ENCODE measurements around the gene POLK. TPM values are rescaled to one million over a fixed set of nuclear protein-coding genes. Genes with fewer than 3 reads are reported as not detected.

POLK gene
- total RNA-seq, 5 donors from 2014 or later (not counting 1 experiment from before 2014, with no cell fraction given), result 21.8 to 26.2 (median 25.0) TPM

DNA sequence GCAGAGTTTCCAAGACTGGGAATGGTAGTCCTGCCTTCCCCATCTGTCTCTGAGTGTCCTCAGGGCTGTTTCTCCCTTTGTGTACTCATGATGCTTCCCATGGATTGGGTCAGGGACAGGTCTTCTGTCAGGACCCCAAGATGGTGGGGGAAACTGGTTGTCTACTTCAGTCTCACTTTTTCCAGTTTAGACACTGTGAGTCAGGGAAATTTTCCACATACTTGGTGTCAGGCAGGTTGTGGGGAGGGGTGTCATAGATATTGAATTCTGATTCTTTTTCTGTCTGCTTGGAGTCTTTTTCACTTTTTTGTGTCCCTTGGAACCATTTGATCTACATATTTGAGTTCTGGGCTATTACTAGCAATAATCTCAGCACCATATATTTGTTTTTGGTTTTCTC is 10.3 kb downstream of the POLK start:
- DNase-seq (no peak), ATAC-seq (replicated peaks in 1 of 4) (no peak)
- no peak overlapping the region for H3K4me3 ChIP-seq (ENCODE audit: control insufficient read depth in 1 of 2, extremely low read depth in 1 of 2, low read length in 1 of 2)
- ChIA-PET POLR2A (no interaction called here), CTCF (no interaction called here)
- no peak overlapping the region for H3K27ac Mint-ChIP-seq
- H3K27me3 ChIP-seq (replicated peaks in 1 of 2; ENCODE audit: control insufficient read depth in 2 of 2, extremely low read depth in 1 of 2, insufficient read depth in 2 of 2, low read length in 1 of 2), result no peaks in the 10 kb centered on the region
- peaks cover 38% of the 10 kb centered on the region for H3K36me3 Mint-ChIP-seq
- H3K4me1 Mint-ChIP-seq, result peaks cover 59 to 64% (median 62%) of the 10 kb centered on the region in 3 donors
- no peak overlapping the region for H3K4me3 Mint-ChIP-seq
- peaks cover 5 to 15% of the 10 kb centered on the region in 2 experiments for H3K4me1 ChIP-seq (ENCODE audit: control insufficient read depth in 1 of 2, extremely low read depth in 1 of 2, insufficient read depth in 2 of 2, low read length in 2 of 2)
- no peaks in the 10 kb centered on the region for H3K27me3 Mint-ChIP-seq
- H3K36me3 ChIP-seq (ENCODE audit: control insufficient read depth in 2 of 2, extremely low read depth in 1 of 2, insufficient read depth in 1 of 2, low read length in 1 of 2), result no peaks in the 10 kb centered on the region
- peaks cover 8% of the 10 kb centered on the region for H3K9me3 ChIP-seq
- H3K9me3 Mint-ChIP-seq, result peaks cover 4 to 21% (median 15%) of the 10 kb centered on the region in 3 donors
- no peak overlapping the region for H3K27ac ChIP-seq (ENCODE audit: low read length)

DNA sequence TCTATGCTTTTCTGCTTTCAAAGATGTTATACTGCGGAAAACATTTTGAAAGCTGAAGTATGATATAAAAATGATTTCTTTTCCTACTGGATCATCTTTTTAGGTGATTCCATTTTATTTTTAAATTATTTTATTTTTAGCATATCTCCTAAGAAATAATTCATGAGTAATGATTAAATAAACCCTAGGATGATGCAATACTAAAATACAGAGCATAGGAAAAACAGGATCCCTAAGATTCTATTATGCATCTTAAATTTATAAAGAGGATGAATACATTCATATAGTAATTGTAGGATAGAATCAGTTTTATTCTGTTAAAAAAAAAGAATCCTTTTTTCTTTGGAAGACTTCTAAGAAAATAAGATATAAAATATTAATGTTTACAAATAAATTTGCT is 10.9 kb downstream of the POLK start:
- POLR2A ChIA-PET, result no interaction called here
- no CpG with 5 or more reads among the region's 1 CpG for WGBS (ENCODE audit: insufficient coverage)
- peaks cover 8% of the 10 kb centered on the region for H3K9me3 ChIP-seq
- H3K36me3 ChIP-seq (ENCODE audit: control insufficient read depth in 2 of 2, extremely low read depth in 1 of 2, insufficient read depth in 1 of 2, low read length in 1 of 2), result no peaks in the 10 kb centered on the region
- Mint-ChIP-seq H3K9me3 (peaks cover 4 to 21% (median 15%) of the 10 kb centered on the region in 3 donors), H3K27ac (no peak overlapping the region), H3K27me3 (no peaks in the 10 kb centered on the region), H3K4me3 (no peak overlapping the region), H3K4me1 (peaks cover 56 to 61% (median 57%) of the 10 kb centered on the region in 3 donors), H3K36me3 (peaks cover 37% of the 10 kb centered on the region)
- H3K27ac ChIP-seq (ENCODE audit: low read length), result no peak overlapping the region
- peaks cover 5 to 15% of the 10 kb centered on the region in 2 experiments for H3K4me1 ChIP-seq (ENCODE audit: control insufficient read depth in 1 of 2, extremely low read depth in 1 of 2, insufficient read depth in 2 of 2, low read length in 2 of 2)
- DNase-seq, result no peak
- no peak for ATAC-seq (replicated peaks in 1 of 4)
- no peaks in the 10 kb centered on the region for H3K27me3 ChIP-seq (replicated peaks in 1 of 2; ENCODE audit: control insufficient read depth in 2 of 2, extremely low read depth in 1 of 2, insufficient read depth in 2 of 2, low read length in 1 of 2)
- CTCF ChIA-PET, result no interaction called here
- H3K4me3 ChIP-seq (ENCODE audit: control insufficient read depth in 1 of 2, extremely low read depth in 1 of 2, low read length in 1 of 2), result no peak overlapping the region

GRCh38 chr5:75523275-75523674 is 11.6 kb downstream of the POLK start:
- no CpG with 5 or more reads among the region's 1 CpG for WGBS (ENCODE audit: insufficient coverage)
- H3K4me3 Mint-ChIP-seq, result peak overlapping the region in 1 of 3 donors; percentile 8
- H3K4me1 Mint-ChIP-seq, result peaks cover 49 to 54% (median 49%) of the 10 kb centered on the region in 3 donors
- DNase-seq (no peak), ATAC-seq (replicated peaks in 1 of 4) (no peak)
- H3K36me3 ChIP-seq (ENCODE audit: control insufficient read depth in 2 of 2, extremely low read depth in 1 of 2, insufficient read depth in 1 of 2, low read length in 1 of 2), result no peaks in the 10 kb centered on the region
- POLR2A ChIA-PET, result no interaction called here
- peaks cover 4 to 21% (median 15%) of the 10 kb centered on the region in 3 donors for H3K9me3 Mint-ChIP-seq
- H3K9me3 ChIP-seq, result peaks cover 8% of the 10 kb centered on the region
- H3K4me3 ChIP-seq (ENCODE audit: control insufficient read depth in 1 of 2, extremely low read depth in 1 of 2, low read length in 1 of 2), result no peak overlapping the region
- H3K27me3 ChIP-seq (replicated peaks in 1 of 2; ENCODE audit: control insufficient read depth in 2 of 2, extremely low read depth in 1 of 2, insufficient read depth in 2 of 2, low read length in 1 of 2), result no peaks in the 10 kb centered on the region
- CTCF ChIA-PET, result no interaction called here
- no peak overlapping the region for H3K27ac ChIP-seq (ENCODE audit: low read length)
- peaks cover 31% of the 10 kb centered on the region for H3K36me3 Mint-ChIP-seq
- peak overlapping the region in 1 of 2 donors; percentile 31 for H3K27ac Mint-ChIP-seq
- H3K4me1 ChIP-seq (ENCODE audit: control insufficient read depth in 1 of 2, extremely low read depth in 1 of 2, insufficient read depth in 2 of 2, low read length in 2 of 2), result peaks cover 5 to 15% of the 10 kb centered on the region in 2 experiments
- H3K27me3 Mint-ChIP-seq, result no peaks in the 10 kb centered on the region

DNA sequence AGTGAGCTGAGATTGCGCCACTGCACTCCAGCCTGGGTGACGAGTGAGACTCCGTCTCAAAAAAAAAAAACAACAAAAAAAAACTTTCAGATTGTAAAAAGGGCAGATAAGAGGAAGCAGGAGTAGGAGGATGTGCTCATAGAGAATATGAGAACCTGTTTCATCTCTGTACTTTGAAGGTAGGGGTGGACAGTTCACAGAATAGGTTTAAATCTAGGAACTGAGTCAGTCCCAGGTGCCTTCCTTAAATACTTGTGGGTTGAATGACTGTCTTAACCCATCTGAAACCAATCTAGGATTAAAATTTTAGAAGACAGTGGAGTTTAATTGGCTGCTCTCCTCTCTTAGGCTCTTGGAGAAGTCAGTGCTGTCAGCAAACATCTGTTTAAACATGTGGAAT is 12.4 kb downstream of the POLK start:
- POLR2A ChIA-PET, result interaction anchor here in 1 of 2 donors (0.7 kb wide), 1 partner anchor 11 kb away, joined by 4 read pairs; no protein-coding TSS in a partner anchor
- Histone ChIP-seq H3K4me1 (ENCODE audit: control insufficient read depth in 1 of 2, extremely low read depth in 1 of 2, insufficient read depth in 2 of 2, low read length in 2 of 2) (peaks cover 2 to 15% of the 10 kb centered on the region in 2 experiments), H3K27me3 (replicated peaks in 1 of 2; ENCODE audit: control insufficient read depth in 2 of 2, extremely low read depth in 1 of 2, insufficient read depth in 2 of 2, low read length in 1 of 2) (no peaks in the 10 kb centered on the region), H3K4me3 (ENCODE audit: control insufficient read depth in 1 of 2, extremely low read depth in 1 of 2, low read length in 1 of 2) (no peak overlapping the region), H3K36me3 (ENCODE audit: control insufficient read depth in 2 of 2, extremely low read depth in 1 of 2, insufficient read depth in 1 of 2, low read length in 1 of 2) (peaks cover 0 to under 1% of the 10 kb centered on the region in 2 donors), H3K9me3 (peaks cover 8% of the 10 kb centered on the region), H3K27ac (ENCODE audit: low read length) (no peak overlapping the region)
- H3K4me3 Mint-ChIP-seq, result peak overlapping the region in 1 of 3 donors; percentile 8
- CTCF ChIA-PET, result interaction anchor here (0.5 to 0.6 kb wide), 2 partner anchors 174 to 1254 kb away, joined by 3 to 4 read pairs; no protein-coding TSS in a partner anchor
- peaks cover 4 to 21% (median 15%) of the 10 kb centered on the region in 3 donors for H3K9me3 Mint-ChIP-seq
- DNase-seq, result no peak
- H3K27ac Mint-ChIP-seq, result no peak overlapping the region
- WGBS (ENCODE audit: insufficient coverage), result no CpG with 5 or more reads among the region's 3 CpGs
- H3K4me1 Mint-ChIP-seq, result peaks cover 47 to 51% (median 49%) of the 10 kb centered on the region in 3 donors
- no peaks in the 10 kb centered on the region for H3K27me3 Mint-ChIP-seq
- H3K36me3 Mint-ChIP-seq, result peaks cover 33% of the 10 kb centered on the region
- ATAC-seq (replicated peaks in 1 of 4), result no peak

DNA sequence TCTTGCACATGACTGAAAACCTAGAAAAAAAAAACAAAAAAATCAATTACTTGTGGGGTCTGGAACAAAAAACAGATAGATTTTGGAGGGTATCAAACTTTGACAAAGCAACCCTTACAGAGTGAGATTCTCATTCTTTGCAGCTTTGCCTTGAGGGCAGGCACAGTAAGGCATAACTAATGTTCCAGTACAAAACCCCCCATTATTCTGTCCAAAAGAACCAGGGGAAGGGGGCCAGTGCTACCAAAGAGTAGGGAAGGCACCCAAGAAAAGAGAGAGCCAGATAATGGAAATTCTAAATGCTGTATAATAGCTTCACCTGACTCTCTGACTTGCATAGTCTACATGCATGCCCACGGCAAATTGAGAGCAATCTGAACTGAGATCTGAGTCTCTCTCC is 12.9 kb downstream of the POLK start:
- CTCF ChIA-PET, result interaction anchor here (0.5 to 0.6 kb wide), 2 partner anchors 174 to 1254 kb away, joined by 3 to 4 read pairs; no protein-coding TSS in a partner anchor
- no CpG with 5 or more reads among the region's 1 CpG for WGBS (ENCODE audit: insufficient coverage)
- Histone ChIP-seq H3K27me3 (replicated peaks in 1 of 2; ENCODE audit: control insufficient read depth in 2 of 2, extremely low read depth in 1 of 2, insufficient read depth in 2 of 2, low read length in 1 of 2) (no peaks in the 10 kb centered on the region), H3K4me3 (ENCODE audit: control insufficient read depth in 1 of 2, extremely low read depth in 1 of 2, low read length in 1 of 2) (no peak overlapping the region), H3K36me3 (ENCODE audit: control insufficient read depth in 2 of 2, extremely low read depth in 1 of 2, insufficient read depth in 1 of 2, low read length in 1 of 2) (peaks cover 0 to 2% of the 10 kb centered on the region in 2 donors), H3K4me1 (ENCODE audit: control insufficient read depth in 1 of 2, extremely low read depth in 1 of 2, insufficient read depth in 2 of 2, low read length in 2 of 2) (peaks cover 2 to 15% of the 10 kb centered on the region in 2 experiments), H3K27ac (ENCODE audit: low read length) (no peak overlapping the region), H3K9me3 (peaks cover 8% of the 10 kb centered on the region)
- Mint-ChIP-seq H3K36me3 (peaks cover 29% of the 10 kb centered on the region), H3K4me1 (peaks cover 45 to 48% (median 46%) of the 10 kb centered on the region in 3 donors), H3K27ac (peak overlapping the region; percentile 12 to 71), H3K9me3 (peaks cover 4 to 19% (median 15%) of the 10 kb centered on the region in 3 donors), H3K27me3 (no peaks in the 10 kb centered on the region), H3K4me3 (no peak overlapping the region)
- POLR2A ChIA-PET, result interaction anchor here in 1 of 2 donors (0.7 kb wide), 1 partner anchor 10 kb away, joined by 4 read pairs; no protein-coding TSS in a partner anchor
- ATAC-seq (replicated peaks in 1 of 4) (no peak), DNase-seq (no peak)

DNA sequence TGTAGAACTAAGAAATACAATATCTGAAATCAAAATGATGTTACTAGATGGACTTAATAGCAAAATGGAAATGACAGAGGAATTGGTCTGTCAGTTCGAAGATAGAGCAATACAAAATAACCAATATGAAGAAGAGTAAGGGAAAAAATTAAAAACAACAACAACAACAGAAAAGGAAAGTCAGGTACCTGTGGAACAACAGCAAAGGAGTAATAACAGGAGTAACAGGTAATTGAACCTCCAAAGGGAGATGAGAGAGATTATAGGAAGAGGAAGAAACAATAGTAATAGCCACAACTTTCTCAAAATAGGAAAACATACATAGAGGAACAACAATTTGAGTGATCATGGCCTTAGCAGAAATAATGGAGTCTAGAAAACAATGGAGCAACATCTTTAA is 13.7 kb downstream of the POLK start:
- no peaks in the 10 kb centered on the region for H3K27me3 ChIP-seq (replicated peaks in 1 of 2; ENCODE audit: control insufficient read depth in 2 of 2, extremely low read depth in 1 of 2, insufficient read depth in 2 of 2, low read length in 1 of 2)

More for the DNA sequence above, 13.7 kb downstream of the POLK start:
- Mint-ChIP-seq H3K4me3 (no peak overlapping the region), H3K4me1 (peaks cover 41 to 45% (median 44%) of the 10 kb centered on the region in 3 donors), H3K9me3 (peaks cover 4 to 12% (median 11%) of the 10 kb centered on the region in 3 donors), H3K27ac (peak overlapping the region; percentile 12 to 71), H3K27me3 (no peaks in the 10 kb centered on the region), H3K36me3 (peaks cover 23% of the 10 kb centered on the region)
- Histone ChIP-seq H3K36me3 (ENCODE audit: control insufficient read depth in 2 of 2, extremely low read depth in 1 of 2, insufficient read depth in 1 of 2, low read length in 1 of 2) (peaks cover 0 to 2% of the 10 kb centered on the region in 2 donors), H3K9me3 (peaks cover 8% of the 10 kb centered on the region), H3K4me3 (ENCODE audit: control insufficient read depth in 1 of 2, extremely low read depth in 1 of 2, low read length in 1 of 2) (no peak overlapping the region), H3K27ac (ENCODE audit: low read length) (no peak overlapping the region), H3K4me1 (ENCODE audit: control insufficient read depth in 1 of 2, extremely low read depth in 1 of 2, insufficient read depth in 2 of 2, low read length in 2 of 2) (peaks cover 2 to 15% of the 10 kb centered on the region in 2 experiments)
- DNase-seq (no peak), ATAC-seq (replicated peaks in 1 of 4) (no peak)
- ChIA-PET CTCF (no interaction called here), POLR2A (no interaction called here)
- WGBS (ENCODE audit: insufficient coverage), result no CpG with 5 or more reads among the region's 1 CpG
